ENCODE results near the gene SERPINA4.
"Not testable (repeated sequence)": the region's sequence is repeated elsewhere in the genome, so short reads cannot be mapped to it uniquely, and the experiment has no call there.

Gene SERPINA4

DNA sequence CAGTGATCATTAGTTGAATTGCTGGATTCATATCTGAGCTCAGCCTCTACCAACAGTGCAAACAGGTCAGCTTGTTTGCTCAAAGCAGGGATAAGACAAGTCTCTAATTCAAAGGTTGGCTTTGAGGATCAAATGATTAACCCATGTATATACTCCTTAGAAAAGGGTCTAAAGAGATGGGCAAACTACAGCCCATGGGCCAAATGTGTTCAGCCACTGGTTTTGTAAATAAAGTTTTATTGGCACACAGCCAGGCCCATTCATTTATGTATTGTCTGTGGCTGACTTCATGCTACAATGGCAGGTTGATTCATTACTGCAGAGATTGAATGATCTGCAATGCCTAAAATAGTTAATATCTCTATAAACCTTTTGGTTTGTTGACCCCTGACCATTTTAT, 3.1 kb downstream of the SERPINA4 start:
- no peak for DNase-seq (ENCODE audit: low read depth in 1 of 2, low spot score in 1 of 2)

- no peak for DNase-seq (ENCODE audit: low read depth in 1 of 2, low spot score in 1 of 2)
Measured at GRCh38 chr14:94568186-94568585, 6.9 kb downstream of the SERPINA4 start.

DNA sequence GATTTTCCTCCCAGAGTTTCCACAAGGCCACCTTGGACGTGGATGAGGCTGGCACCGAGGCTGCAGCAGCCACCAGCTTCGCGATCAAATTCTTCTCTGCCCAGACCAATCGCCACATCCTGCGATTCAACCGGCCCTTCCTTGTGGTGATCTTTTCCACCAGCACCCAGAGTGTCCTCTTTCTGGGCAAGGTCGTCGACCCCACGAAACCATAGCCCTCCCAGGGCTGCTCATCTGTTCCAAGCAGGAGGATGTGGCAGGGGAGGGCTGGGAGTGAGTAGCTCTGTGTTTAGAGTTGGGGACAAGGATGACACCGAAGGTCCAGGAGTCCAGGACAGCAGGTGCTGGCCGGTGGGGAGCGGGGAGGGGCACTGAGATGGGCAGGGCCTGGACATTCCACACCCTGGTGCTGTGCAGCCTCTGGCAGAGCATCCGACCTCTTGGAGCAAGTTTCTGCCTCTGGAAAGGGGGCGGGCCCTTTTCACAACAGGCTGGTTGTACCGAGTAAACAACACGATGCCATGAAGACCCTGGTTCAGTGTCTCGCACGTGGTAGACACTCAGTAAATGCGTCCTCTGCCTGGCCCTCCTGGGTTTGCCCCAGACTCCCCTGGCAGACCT, 8.2 kb downstream of the SERPINA4 start:
- DNase-seq (ENCODE audit: low read depth in 1 of 2, low spot score in 1 of 2): no peak

- no peak for DNase-seq (ENCODE audit: low read depth in 1 of 2, low spot score in 1 of 2)
Measured at GRCh38 chr14:94570002-94570400, 8.8 kb downstream of the SERPINA4 start.

DNA sequence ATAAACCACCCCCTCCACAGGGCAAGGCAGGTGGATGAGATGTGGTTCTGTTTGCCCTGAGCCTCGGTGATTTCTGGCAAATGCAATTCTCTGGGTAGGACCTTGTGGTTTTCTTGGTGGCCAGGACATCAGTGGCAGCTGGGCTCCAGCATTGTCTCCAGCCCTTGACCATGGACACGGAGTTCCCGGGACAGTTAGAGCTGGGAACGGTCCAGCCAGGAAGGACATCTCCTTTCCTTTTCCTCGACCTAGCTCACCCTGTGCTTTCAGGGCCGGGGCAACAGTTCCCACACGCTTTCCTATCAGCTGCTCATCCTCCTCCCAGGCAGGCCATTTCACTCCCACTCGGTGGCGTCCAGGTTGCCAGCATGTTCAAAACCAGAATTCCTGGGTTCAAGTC, 9.2 kb downstream of the SERPINA4 start:
- DNase-seq (ENCODE audit: low read depth in 1 of 2, low spot score in 1 of 2): no peak

- no peak for DNase-seq (ENCODE audit: low read depth in 1 of 2, low spot score in 1 of 2)
Measured at GRCh38 chr14:94571395-94571794, 10.2 kb downstream of the SERPINA4 start.

- no peak for DNase-seq (ENCODE audit: low read depth in 1 of 2, low spot score in 1 of 2)
Measured at GRCh38 chr14:94571950-94572349, 10.7 kb downstream of the SERPINA4 start.

DNA sequence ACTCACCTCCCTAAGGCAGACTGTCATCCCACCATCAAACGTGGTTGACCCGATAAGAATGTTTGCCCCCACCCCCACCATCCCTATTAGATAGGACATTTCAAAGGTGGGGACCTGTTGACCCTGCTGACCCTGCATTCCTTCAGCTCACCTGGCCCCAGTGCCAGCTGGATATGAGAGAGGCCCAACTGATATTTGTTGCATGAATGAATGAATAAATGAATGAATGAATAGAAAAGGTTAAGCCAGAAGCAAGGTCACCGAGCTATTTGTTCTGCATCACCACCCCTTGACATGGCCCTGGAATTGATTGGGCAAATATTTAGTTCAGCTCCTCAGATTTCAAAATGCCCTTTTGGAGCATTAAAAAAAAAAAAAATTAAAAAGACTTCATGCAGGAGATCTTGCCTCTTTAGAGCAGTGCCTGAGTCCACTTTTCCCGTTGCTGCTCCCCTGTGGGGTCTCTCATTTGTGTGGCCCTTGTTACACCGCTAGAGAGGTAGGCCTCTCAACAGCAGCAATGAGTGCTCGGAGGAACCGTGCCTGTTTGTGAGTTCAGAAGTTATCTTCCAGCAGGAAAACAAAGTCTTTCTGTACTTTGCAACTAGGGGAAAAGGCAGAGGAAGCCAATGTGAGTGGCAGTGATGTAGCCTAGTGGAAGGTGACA, 11.5 kb downstream of the SERPINA4 start:
- DNase-seq (ENCODE audit: low read depth in 1 of 2, low spot score in 1 of 2): no peak

DNA sequence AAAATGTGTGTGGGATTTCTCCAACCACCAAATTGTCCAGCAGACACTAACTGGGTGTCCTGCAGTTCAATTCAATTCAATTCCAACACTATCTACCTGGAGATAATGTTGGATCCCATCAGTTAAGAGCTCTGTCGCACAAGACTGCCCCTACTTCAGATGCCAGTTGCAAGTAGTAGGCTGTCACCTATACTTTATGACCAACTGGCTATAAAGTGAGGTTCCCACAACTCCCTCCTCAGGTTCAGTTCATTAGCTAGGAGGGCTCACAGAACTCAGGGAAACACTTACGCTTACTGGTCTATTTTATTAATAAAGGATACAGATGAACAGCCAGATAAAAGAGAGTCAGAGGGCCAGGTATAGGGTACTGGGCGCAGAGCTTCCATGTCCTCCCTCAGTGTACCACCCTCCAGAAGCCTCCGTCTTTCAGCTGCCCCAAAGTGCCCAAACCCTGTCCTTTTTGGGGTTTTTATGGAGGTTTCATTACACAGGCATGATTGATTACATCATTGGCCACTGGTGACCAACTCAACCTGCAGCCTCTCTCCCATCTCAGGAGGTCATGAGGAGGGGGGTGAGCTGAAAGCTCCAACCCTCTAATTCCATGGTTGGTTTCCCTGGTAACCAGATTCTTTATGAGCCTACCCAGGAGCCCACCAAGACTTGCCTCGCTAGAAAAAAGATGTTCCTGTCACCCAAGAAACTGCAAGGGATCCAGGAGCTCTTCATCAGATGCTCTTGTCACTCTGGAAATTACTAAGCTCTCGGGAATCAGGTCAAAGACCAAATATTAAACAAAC, 12.4 kb downstream of the SERPINA4 start:
- DNase-seq (ENCODE audit: low read depth in 1 of 2, low spot score in 1 of 2): no peak

GRCh38 chr14:94574336-94574735, 13.1 kb downstream of the SERPINA4 start:
- DNase-seq (ENCODE audit: low read depth in 1 of 2, low spot score in 1 of 2): no peak

DNA sequence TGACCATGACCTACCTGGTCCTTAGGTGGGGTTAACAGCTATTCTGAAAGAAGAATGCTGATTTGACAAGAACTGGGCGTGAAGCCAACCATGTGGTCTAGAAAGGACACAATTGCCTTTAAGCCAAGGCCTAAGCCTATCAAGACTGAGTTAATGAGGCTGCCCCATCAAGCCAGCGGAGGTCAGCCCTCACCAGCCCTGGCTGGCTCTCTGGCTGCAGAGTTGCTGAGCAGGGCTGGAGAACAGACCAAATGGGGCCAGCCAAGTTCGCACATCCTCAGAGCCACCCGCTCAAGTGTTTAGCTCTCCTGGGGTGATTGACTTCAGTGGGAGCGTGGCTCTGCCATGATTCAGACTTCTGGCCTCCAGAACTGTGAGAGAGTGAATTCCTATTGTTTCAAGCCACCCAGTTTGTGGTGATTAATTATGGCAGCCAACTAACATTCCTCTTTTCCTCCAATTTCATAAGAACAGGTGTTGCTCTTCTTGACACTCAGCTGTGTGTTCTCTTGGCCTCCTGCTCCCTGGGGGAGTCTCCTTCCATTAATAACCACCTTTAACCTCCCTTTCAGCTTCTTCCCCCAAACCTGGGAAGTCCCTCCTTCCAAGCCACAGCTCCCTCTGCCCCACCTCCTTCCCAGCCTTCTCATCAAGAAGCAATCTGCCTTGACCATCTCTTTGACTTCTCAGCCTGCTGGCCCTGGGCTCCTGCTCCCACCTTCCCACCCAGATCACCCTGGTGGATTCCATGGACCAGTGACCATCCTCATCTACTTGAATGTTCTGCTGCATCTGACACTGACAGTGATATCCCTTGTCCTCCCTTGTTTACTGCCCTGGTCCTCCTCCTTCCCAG, 14.7 kb downstream of the SERPINA4 start:
- no peak for DNase-seq (ENCODE audit: low read depth in 1 of 2, low spot score in 1 of 2)

- DNase-seq (ENCODE audit: low read depth in 1 of 2, low spot score in 1 of 2): not testable (repeated sequence)
Measured at GRCh38 chr14:94577472-94577871, 16.2 kb downstream of the SERPINA4 start.

- DNase-seq (ENCODE audit: low read depth in 1 of 2, low spot score in 1 of 2): no peak
Measured at GRCh38 chr14:94578712-94579111, 17.5 kb downstream of the SERPINA4 start.

DNA sequence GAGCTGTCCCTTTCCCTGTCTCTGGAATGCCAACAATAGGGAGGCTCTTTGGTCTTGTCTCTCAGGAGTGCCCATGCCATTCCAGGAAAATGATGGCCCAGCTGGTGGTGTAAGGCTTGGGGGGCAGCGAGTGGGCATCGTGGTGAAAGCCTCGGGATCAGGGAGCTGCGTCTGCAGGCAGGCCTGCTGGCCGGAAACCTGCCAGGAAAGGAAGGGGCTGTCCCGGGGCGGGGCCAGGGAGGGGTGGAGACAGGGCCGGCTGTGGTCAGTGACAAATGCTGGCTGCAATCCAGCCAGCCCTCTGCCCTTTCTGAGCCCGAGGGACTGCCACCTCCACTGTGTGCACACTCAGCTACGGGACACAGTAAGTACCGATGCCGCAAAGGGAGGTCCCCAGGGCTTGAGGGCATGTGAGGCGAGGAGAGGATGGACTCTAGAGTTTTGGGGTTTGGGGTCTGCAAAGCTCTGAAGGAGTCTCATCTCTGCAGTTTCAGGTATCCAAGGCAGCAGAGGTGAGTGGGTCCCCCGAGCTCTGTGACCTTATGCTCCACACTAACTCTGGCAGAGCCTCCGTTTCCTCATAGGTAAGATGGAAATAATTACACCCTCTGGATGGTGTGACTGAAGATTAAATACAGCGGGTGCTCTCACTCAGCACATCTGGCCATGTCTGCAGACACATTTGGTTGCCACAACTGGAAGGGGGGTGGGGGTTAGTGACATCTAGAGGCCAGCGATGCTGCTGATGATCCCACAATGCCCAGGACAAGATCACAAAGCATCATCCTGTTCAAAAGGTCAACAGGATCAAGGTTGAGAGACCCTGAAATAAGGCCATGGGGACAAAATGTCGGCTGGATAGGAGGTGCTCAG, 20.1 kb downstream of the SERPINA4 start, which contains the start of gene SERPINA5:
Gene SERPINA5, plus strand, starts transcription at position 300 of the 873 bp plus-strand sequence. CDS start 5,937 bp downstream, outside the sequence.
- DNase-seq (ENCODE audit: low read depth in 1 of 2, low spot score in 1 of 2): no peak

- DNase-seq (ENCODE audit: low read depth in 1 of 2, low spot score in 1 of 2): no peak
Measured at GRCh38 chr14:94582199-94582750, 21.0 kb downstream of the SERPINA4 start.

DNA sequence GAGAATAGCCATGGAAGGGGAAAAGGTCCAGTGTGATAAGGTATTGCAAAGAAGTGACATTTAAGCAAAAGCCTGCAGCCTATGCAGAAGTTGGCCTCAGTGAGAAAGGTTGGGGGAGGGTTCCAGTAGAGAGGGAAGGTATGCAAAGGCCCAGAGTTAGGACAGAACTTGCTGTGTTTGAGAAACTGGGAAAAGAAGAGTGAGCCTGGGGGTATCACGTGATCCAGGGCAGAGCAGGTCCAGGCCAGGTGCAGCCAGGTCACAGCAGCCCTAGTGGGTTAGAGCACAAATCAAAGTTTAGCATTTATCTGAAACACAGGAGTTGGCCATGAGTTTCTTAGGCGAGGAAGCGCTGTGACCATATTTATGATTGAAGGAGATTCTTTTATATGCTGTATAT, 21.6 kb downstream of the SERPINA4 start:
- no peak for DNase-seq (ENCODE audit: low read depth in 1 of 2, low spot score in 1 of 2)

DNA sequence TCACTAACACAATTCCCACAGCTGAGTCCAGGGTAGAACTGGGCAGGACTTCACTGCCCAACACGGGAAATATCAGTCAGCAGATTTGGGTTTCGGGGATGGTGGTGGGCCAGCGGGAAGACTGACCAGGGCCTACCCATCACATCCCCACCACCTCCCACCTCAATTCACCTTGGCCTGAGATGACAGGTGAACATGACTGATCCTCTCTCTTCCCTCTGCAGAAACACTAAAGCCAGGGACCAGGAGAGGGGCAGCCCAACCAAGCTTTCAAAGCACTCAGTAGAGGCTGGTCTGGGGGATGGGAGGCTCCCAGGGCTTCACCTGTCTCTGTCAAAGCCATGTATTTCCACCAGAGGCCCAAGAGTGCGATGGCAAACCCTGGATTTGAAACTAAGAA, 22.3 kb downstream of the SERPINA4 start:
- DNase-seq (ENCODE audit: low read depth in 1 of 2, low spot score in 1 of 2): no peak

DNA sequence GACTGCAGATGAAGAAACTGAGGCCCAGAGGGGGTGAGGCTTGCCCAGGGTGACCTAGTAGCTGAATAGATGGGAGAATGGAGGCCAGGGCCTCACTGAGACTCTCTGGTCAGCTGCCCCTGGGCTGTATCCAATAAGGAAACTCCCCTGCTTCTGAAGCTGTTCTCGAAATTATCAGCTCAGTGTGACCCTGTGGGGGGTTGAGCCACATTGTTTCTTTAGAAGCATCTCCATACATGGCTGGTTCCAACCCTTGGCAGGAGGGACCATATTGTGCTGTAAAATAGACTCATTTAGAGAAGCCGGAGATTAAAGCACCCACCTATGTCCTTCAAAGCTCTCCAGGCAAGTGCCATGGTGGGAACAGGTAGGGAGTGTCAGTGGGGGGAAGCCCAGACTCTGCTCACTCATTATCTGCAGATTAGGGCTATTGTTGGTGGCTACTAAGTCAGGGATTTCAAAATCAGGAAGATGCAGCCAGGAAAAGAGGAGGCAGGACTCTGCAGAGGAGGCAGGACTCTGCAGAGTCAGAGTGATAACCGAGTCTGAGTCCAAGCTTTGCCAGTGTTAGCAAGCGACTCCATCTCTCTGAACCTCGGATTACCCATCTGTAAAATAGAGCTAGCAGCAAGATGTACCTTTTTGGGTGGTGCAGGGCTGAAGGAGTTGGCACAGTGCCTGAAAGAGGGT, 23.5 kb downstream of the SERPINA4 start:
- DNase-seq (ENCODE audit: low read depth in 1 of 2, low spot score in 1 of 2): no peak

DNA sequence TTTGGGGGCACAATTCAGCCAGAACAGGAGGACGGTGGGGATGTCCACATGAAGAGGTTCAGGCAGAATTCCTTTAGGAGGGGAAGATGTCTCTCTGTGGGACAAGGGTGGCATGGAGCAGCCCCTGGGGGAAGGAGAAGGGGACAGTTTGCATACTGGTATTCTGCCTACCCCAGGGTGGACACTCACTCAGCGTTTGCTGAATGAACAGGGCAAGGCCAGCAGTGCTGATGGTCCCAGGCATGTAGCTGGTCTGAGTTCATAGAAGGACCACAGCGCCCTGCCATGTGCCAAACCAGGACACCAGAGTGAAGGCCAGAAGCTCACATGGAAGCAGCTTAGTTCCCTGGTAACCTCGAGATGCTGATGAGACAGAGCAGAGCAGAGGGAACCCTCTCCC, 25.4 kb downstream of the SERPINA4 start:
- DNase-seq (ENCODE audit: low read depth in 1 of 2, low spot score in 1 of 2): no peak

Measured in activated CD4-positive, alpha-beta T cell treated with anti-CD3 and anti-CD28 coated beads, Interleukin-2, amount 50 U/mL, for 24 hours (primary cell).